IMR-90 (cell line): ENCODE measurements around the gene VDR. TPM values are rescaled to one million over a fixed set of nuclear protein-coding genes. Genes with fewer than 3 reads are reported as not detected.

Experiments
- ATAC-seq: fragments of 200-7000 bp; cut with Tn5 transposase; 2 replicates; pipeline ENCODE4 v1.9.1; 2020; ENCODE audit warnings: low read depth, mild to moderate bottlenecking, moderate library complexity
- BruUV-seq: library from RNA; stranded (reverse); fragments of 400-500 nt; replicated peaks from 2 replicates; lab custom pipeline; 2021; lab: Mats Ljungman, UMichigan
- CTCF ChIA-PET: fragments of 300-600 bp; formaldehyde crosslinking; extraction: SDS; loops from one replicate; lab custom pipeline; 2021; ENCODE audit warnings: antibody characterized with exemption; lab: Yijun Ruan, JAX
- POLR2A ChIA-PET: fragments of 300-600 bp; sonication (Branson Sonifier 250); formaldehyde crosslinking; loops from one replicate; lab custom pipeline; 2022; ENCODE audit warnings: antibody characterized with exemption; ENCODE audit not compliant: unreplicated experiment; lab: Charles Lee
- DNase-seq: peaks from one replicate; pipeline ENCODE4 v3.0.0; 2013
- H2AFZ ChIP-seq: replicated peaks from 2 replicates; pipeline ENCODE3; 2013; ENCODE audit warnings: low read length, mild to moderate bottlenecking; ENCODE audit not compliant: poor library complexity
- H2AK5ac ChIP-seq: 2 replicates; pipeline ENCODE4 v1.6.1; 2013; ENCODE audit warnings: low read depth, low read length, inconsistent platforms
- H2AK9ac ChIP-seq: replicated peaks from 2 replicates; pipeline ENCODE3; 2013; ENCODE audit warnings: mild to moderate bottlenecking, low read depth, low read length, moderate library complexity; ENCODE audit not compliant: poor library complexity
- H2BK120ac ChIP-seq: 2 replicates; pipeline ENCODE4 v1.6.1; 2013; ENCODE audit warnings: low read depth, low read length, inconsistent platforms
- H2BK15ac ChIP-seq: 3 replicates; pipeline ENCODE4 v1.6.1; 2013; ENCODE audit warnings: low read depth, low read length, inconsistent platforms
- H2BK20ac ChIP-seq: 2 replicates; pipeline ENCODE4 v1.6.1; 2013; ENCODE audit warnings: low read depth, mild to moderate bottlenecking, inconsistent platforms, low read length, moderate library complexity
- H2BK5ac ChIP-seq: 2 replicates; pipeline ENCODE4 v1.6.1; 2013; ENCODE audit warnings: mild to moderate bottlenecking, low read depth, low read length, inconsistent platforms; ENCODE audit not compliant: poor library complexity, severe bottlenecking
- H3K14ac ChIP-seq: replicated peaks from 2 replicates; pipeline ENCODE4 v1.6.1; 2013; ENCODE audit warnings: low read depth, low read length, inconsistent platforms
- H3K18ac ChIP-seq: 2 replicates; pipeline ENCODE4 v1.6.1; 2013; ENCODE audit warnings: low read depth, low read length, control low read depth
- H3K23ac ChIP-seq: 2 replicates; pipeline ENCODE4 v1.6.1; 2013; ENCODE audit warnings: low read depth, low read length, inconsistent platforms
- H3K27ac ChIP-seq: 2 replicates; pipeline ENCODE4 v1.5.1; 2013; ENCODE audit warnings: mild to moderate bottlenecking, control low read depth, low read length; ENCODE audit not compliant: insufficient read depth
- H3K27me3 ChIP-seq: 2 replicates; pipeline ENCODE4 v1.6.1; 2013; ENCODE audit warnings: low read length; ENCODE audit not compliant: control insufficient read depth, insufficient read depth
- H3K36me3 ChIP-seq: 2 replicates; pipeline ENCODE4 v1.6.1; 2013; ENCODE audit warnings: low read length, mixed read lengths; ENCODE audit not compliant: control insufficient read depth, insufficient read depth
- H3K4ac ChIP-seq: 2 replicates; pipeline ENCODE4 v1.6.1; 2013; ENCODE audit warnings: low read depth, low read length, inconsistent platforms
- H3K4me1 ChIP-seq: 2 replicates; pipeline ENCODE4 v1.6.1; 2013; ENCODE audit warnings: low read length, mixed read lengths; ENCODE audit not compliant: control insufficient read depth, insufficient read depth
- H3K4me2 ChIP-seq: 2 replicates; pipeline ENCODE4 v1.6.1; 2013; ENCODE audit warnings: low read depth, mild to moderate bottlenecking, control low read depth, low read length, moderate library complexity
- H3K4me3 ChIP-seq: 2 replicates; pipeline ENCODE4 v1.5.1; 2013; ENCODE audit warnings: low read depth, mild to moderate bottlenecking, control low read depth, low read length, moderate library complexity; ENCODE audit not compliant: insufficient read depth
- H3K56ac ChIP-seq: 2 replicates; pipeline ENCODE4 v1.6.1; 2013; ENCODE audit warnings: low read length, inconsistent platforms; ENCODE audit not compliant: insufficient read depth; ENCODE audit errors: extremely low read depth
- H3K79me1 ChIP-seq, 2 experiments: 2 replicates each; pipeline ENCODE4 v1.6.1; 2013; ENCODE audit warnings: low read length in 2 of 2, inconsistent platforms in 1 of 2, low read depth in 1 of 2
- H3K9ac ChIP-seq: 2 replicates; pipeline ENCODE4 v1.6.1; 2013; ENCODE audit warnings: low read depth, low read length, control low read depth
- H3K9me1 ChIP-seq: 2 replicates; pipeline ENCODE4 v1.6.1; 2013; ENCODE audit warnings: low read length, inconsistent platforms; ENCODE audit not compliant: insufficient read depth
- H3K9me3 ChIP-seq: 2 replicates; pipeline ENCODE4 v1.6.1; 2013; ENCODE audit warnings: low read length; ENCODE audit not compliant: control insufficient read depth, insufficient read depth
- H4K20me1 ChIP-seq: 2 replicates; pipeline ENCODE4 v1.6.1; 2013; ENCODE audit warnings: low read length, inconsistent platforms; ENCODE audit not compliant: insufficient read depth
- H4K5ac ChIP-seq: 2 replicates; pipeline ENCODE4 v1.6.1; 2013; ENCODE audit warnings: mild to moderate bottlenecking, low read depth, low read length, control low read depth
- H4K8ac ChIP-seq, 2 experiments: 2 replicates each; pipeline ENCODE4 v1.6.1; 2013; ENCODE audit warnings: low read depth in 2 of 2, low read length in 2 of 2, control low read depth in 1 of 2, inconsistent platforms in 1 of 2
- H4K91ac ChIP-seq: 2 replicates; pipeline ENCODE4 v1.6.1; 2013; ENCODE audit warnings: low read depth, low read length, inconsistent platforms; ENCODE audit not compliant: insufficient read depth
- BHLHE40 ChIP-seq: fragments of 150-350 bp; IDR thresholded peaks from 2 replicates; pipeline ENCODE4 v1.6.1; 2016; ENCODE audit warnings: mild to moderate bottlenecking, low read depth, low read length
- CEBPB ChIP-seq: IDR thresholded peaks from 2 replicates; pipeline ENCODE4 v1.6.1; 2012; ENCODE audit warnings: low read depth, low read length, improper control_type of control experiment
- MAZ ChIP-seq: IDR thresholded peaks from 2 replicates; pipeline ENCODE4 v1.6.1; 2012; ENCODE audit warnings: low read depth, mild to moderate bottlenecking, low read length, improper control_type of control experiment, moderate library complexity, borderline replicate concordance
- POLR2A ChIP-seq: IDR thresholded peaks from 2 replicates; pipeline ENCODE4 v1.6.1; 2012; ENCODE audit warnings: mild to moderate bottlenecking, low read depth, low read length
- WGBS, 2 experiments: methylation state at CpG; one replicate each; pipeline versions ENCODE4 v1.1.5 to v1.1.7; 2013; ENCODE audit warnings: missing lambda C conversion rate in 2 of 2; ENCODE audit not compliant: insufficient read length in 1 of 2; ENCODE audit errors: extremely low coverage in 2 of 2; 5-methylcytosine and 5-hydroxymethylcytosine counted together
- dilution Hi-C: fragments of 300-500 bp; cut with HindIII; formaldehyde crosslinking; loops from one replicate; pipeline ENCODE4 v1.14.3; 2018; ENCODE audit warnings: low sequenced_read_pairs; ENCODE audit not compliant: unreplicated experiment
- in situ Hi-C: fragments of 300-500 bp; cut with MboI; formaldehyde crosslinking; loops from 3 replicates; pipeline ENCODE4 v1.14.3; 2019; ENCODE audit warnings: low sequenced_read_pairs, inconsistent platforms, mixed read lengths
- intact Hi-C: fragments of 100-400 bp; cut with micrococcal nuclease; formaldehyde crosslinking; loops from 2 replicates; pipeline ENCODE4 v1.10.0; 2022
- polyA plus RNA-seq, 3 experiments: library from polyadenylated mRNA; depleted of rRNA; stranded (reverse); fragments of >200 nt; gene quantifications; 2 replicates each; pipeline ENCODE4 v1.2.3, GENCODE V29; 2012; ENCODE audit warnings: low replicate concordance in 1 of 3
- total RNA-seq: library from RNA; depleted of rRNA; stranded (reverse); fragments of >200 nt; gene quantifications from 2 replicates; pipeline ENCODE4 v1.2.3, GENCODE V29; 2012

Gene VDR
- total and polyA plus RNA-seq, 2 of the 4 experiments (the other 2 are of a cell fraction), result 5.4 to 8.5 TPM

DNA sequence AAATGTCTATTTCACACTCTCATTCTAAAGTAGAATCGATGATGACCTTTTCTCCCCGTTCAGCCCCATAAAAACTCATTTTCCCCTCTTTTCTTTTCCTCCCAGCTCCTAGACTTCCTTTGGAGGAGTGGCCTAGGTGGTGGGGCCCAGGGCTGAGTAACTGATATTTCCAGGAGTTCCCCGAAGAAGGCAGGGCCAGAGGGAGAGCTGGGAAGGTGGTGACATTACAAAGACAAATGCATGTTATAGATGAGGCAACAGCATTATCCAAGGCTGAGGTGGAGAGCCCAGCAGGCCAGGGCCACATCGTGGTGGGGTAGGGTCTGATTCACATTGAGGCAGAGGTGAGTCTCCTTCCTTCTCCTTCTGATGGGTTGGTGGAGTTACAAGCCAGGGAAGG, 62.9 kb downstream of the VDR start:
- Histone ChIP-seq H3K9me1 (0 out of 2 replicates have a peak, but pooled peaks cover 5% of the 10 kb centered on the region), H2BK120ac (no peak overlapping the region), H3K79me1 (no peaks in the 10 kb centered on the region), H4K8ac (peak overlapping the region; percentile 49 to 75; a peak in 3 of 4 replicates), H3K14ac (peak overlapping the region; percentile 88), H4K91ac (peak overlapping the region; percentile 69; the same call in 1 of the 2 replicates), H4K20me1 (no peaks in the 10 kb centered on the region; the same call in 1 of the 2 replicates), H3K56ac (no peak overlapping the region), H4K5ac (no peak overlapping the region), H2BK5ac (no peak overlapping the region), H3K4me1 (peaks cover 9% of the 10 kb centered on the region), H2AK9ac (no peak overlapping the region), H3K4me3 (no peak overlapping the region), H3K4ac (peak overlapping the region; percentile 66; the same call in 1 of the 2 replicates), H3K18ac (peak overlapping the region; percentile 65; the same call in 1 of the 2 replicates), H3K36me3 (0 out of 2 replicates have a peak, but pooled peaks cover 4% of the 10 kb centered on the region), H2BK15ac (no peak overlapping the region), H3K27me3 (no peaks in the 10 kb centered on the region), H3K9ac (no peak overlapping the region), H2AFZ (peak overlapping the region; percentile 74), H3K4me2 (no peak overlapping the region; the same call in 1 of the 2 replicates), H2BK20ac (peak overlapping the region; percentile 29), H3K27ac (peak overlapping the region; percentile 69; the same call in 1 of the 2 replicates), H3K9me3 (no peaks in the 10 kb centered on the region), H3K23ac (peak overlapping the region; percentile 60; the same call in 1 of the 2 replicates), H2AK5ac (peak overlapping the region; percentile 88)
- dilution Hi-C loops (loop anchor here (10.0 kb wide), 1 partner anchor 57 kb away; no protein-coding TSS in a partner anchor), intact Hi-C loops (no loop called here), in situ Hi-C loops (no loop called here)
- WGBS, 2 experiments, result no CpG with 5 or more reads among the region's 4 CpGs
- CTCF ChIA-PET, result interaction anchor here (0.6 to 1.2 kb wide), 3 partner anchors 8 to 107 kb away, joined by 3 to 5 read pairs (median 3); no protein-coding TSS in a partner anchor
- no TSS peak for BruUV-seq
- no peak for TF ChIP-seq MAZ
- TF ChIP-seq CEBPB, result peak; percentile 64
- TF ChIP-seq BHLHE40, result no peak
- TF ChIP-seq POLR2A, result no peak
- ATAC-seq (peak; percentile 36), DNase-seq (peak; percentile 48)
- POLR2A ChIA-PET, result interaction anchor here (0.6 kb wide), 1 partner anchor 91 kb away, joined by 3 read pairs; no protein-coding TSS in a partner anchor
